GM10266 (cell line): ENCODE results near the gene B9D1.

Experiments
- DNase-seq: peaks from one replicate; pipeline ENCODE4 v3.0.0; 2012; ENCODE audit errors: extremely low spot score
- CTCF ChIP-seq: IDR thresholded peaks from 2 replicates; pipeline ENCODE4 v1.5.1; 2012; ENCODE audit warnings: mild to moderate bottlenecking, low read depth; ENCODE audit not compliant: control insufficient read depth, insufficient read depth; ENCODE audit errors: missing control alignments

Gene B9D1

GRCh38 chr17:19346351-19347255 is 15.9 kb downstream of the B9D1 start:
- DNase-seq = no peak
- TF ChIP-seq CTCF = no peak

GRCh38 chr17:19345486-19346350 is 16.8 kb downstream of the B9D1 start:
- TF ChIP-seq CTCF = no peak
- DNase-seq = no peak

- no peak for DNase-seq
- TF ChIP-seq CTCF = no peak
Measured at GRCh38 chr17:19345067-19345460, 17.5 kb downstream of the B9D1 start.

- TF ChIP-seq CTCF = no peak
- no peak for DNase-seq
Measured at GRCh38 chr17:19344311-19345066, 18.0 kb downstream of the B9D1 start.

- DNase-seq = no peak
- no peak for TF ChIP-seq CTCF
Measured at GRCh38 chr17:19343671-19344151, 18.8 kb downstream of the B9D1 start.

- no peak for DNase-seq
Measured at GRCh38 chr17:19343256-19343630, 19.3 kb downstream of the B9D1 start.

More at GRCh38 chr17:19343256-19343630, 19.3 kb downstream of the B9D1 start:
- TF ChIP-seq CTCF = no peak
